K562 (cell line): ENCODE data around the gene SLC25A51. TPM values are rescaled to one million over a fixed set of nuclear protein-coding genes. Genes with fewer than 3 reads are reported as not detected.

Experiments used
- ARID4B ChIP-seq: sonication (generic); formaldehyde crosslinking; IDR thresholded peaks from 2 replicates; pipeline ENCODE4 v1.8.0; 2022; ENCODE audit warnings: mild to moderate bottlenecking, missing genetic modification reagents
- DMBX1 ChIP-seq: fragments of 250-450 bp; sonication (Bioruptor Pico); IDR thresholded peaks from 2 replicates; pipeline ENCODE4 v1.8.0; 2022; ENCODE audit warnings: inconsistent platforms, mild to moderate bottlenecking, moderate library complexity, borderline replicate concordance
- DPF2 ChIP-seq: fragments of 450-650 bp; IDR thresholded peaks from 2 replicates; pipeline ENCODE4 v1.6.1; 2016
- ELK1 ChIP-seq: sonication (generic); formaldehyde crosslinking; IDR thresholded peaks from 2 replicates; pipeline ENCODE4 v1.8.1; 2022; ENCODE audit warnings: missing genetic modification reagents
- FOXA3 ChIP-seq, 2 experiments: fragments of 450-650 bp in 1 of 2; sonication (generic) in 1 of 2; formaldehyde crosslinking; IDR thresholded peaks in 1 of 2; conservative IDR thresholded peaks in 1 of 2; 2 replicates each; pipeline versions ENCODE4 v1.4.0 to v1.8.0; 2020 to 2022; ENCODE audit warnings: mild to moderate bottlenecking in 2 of 2, missing genetic modification reagents in 1 of 2
- MBD2 ChIP-seq: sonication (generic); IDR thresholded peaks from 2 replicates; pipeline ENCODE4 v1.6.1; 2016; ENCODE audit warnings: low read depth, borderline replicate concordance
- NFE2 ChIP-seq: IDR thresholded peaks from 2 replicates; pipeline ENCODE4 v1.6.1; 2014; ENCODE audit warnings: antibody characterized with exemption, low read depth
- PYGO2 ChIP-seq: fragments of 450-650 bp; IDR thresholded peaks from 2 replicates; pipeline ENCODE4 v1.6.1; 2016; ENCODE audit warnings: mild to moderate bottlenecking, missing genetic modification characterization, moderate library complexity, missing compliant biosample characterization
- RBM25 ChIP-seq: fragments of 200-400 bp; formaldehyde crosslinking; IDR thresholded peaks from 2 replicates; pipeline ENCODE4 v1.6.1; 2018; ENCODE audit warnings: low read length, low read depth, moderate library complexity; ENCODE audit not compliant: severe bottlenecking
- RFX7 ChIP-seq: fragments of 250-450 bp; sonication (Bioruptor Pico); IDR thresholded peaks from 2 replicates; pipeline ENCODE4 v1.5.1; 2021; ENCODE audit warnings: mild to moderate bottlenecking
- TFAM ChIP-seq: fragments of 250-450 bp; sonication (Bioruptor Pico); conservative IDR thresholded peaks from 2 replicates; pipeline ENCODE4 v1.5.0; 2021; ENCODE audit warnings: mild to moderate bottlenecking, moderate library complexity
- ZBTB17 ChIP-seq: fragments of 450-650 bp; formaldehyde crosslinking; IDR thresholded peaks from 2 replicates; pipeline ENCODE4 v1.4.0; 2020; ENCODE audit warnings: mild to moderate bottlenecking
- ZNF143 ChIP-seq: sonication (generic); formaldehyde crosslinking; IDR thresholded peaks from 2 replicates; pipeline ENCODE4 v1.9.0; 2022; ENCODE audit warnings: mild to moderate bottlenecking, missing genetic modification reagents
- ZNF184 ChIP-seq: sonication (generic); formaldehyde crosslinking; IDR thresholded peaks from 2 replicates; pipeline ENCODE4 v1.5.0; 2020; ENCODE audit warnings: missing genetic modification reagents
- ZNF609 ChIP-seq: sonication (generic); formaldehyde crosslinking; IDR thresholded peaks from 2 replicates; pipeline ENCODE4 v1.8.1; 2023; ENCODE audit warnings: missing genetic modification reagents, mild to moderate bottlenecking, borderline replicate concordance
- ZNF764 ChIP-seq: fragments of 250-450 bp; sonication (Bioruptor Pico); IDR thresholded peaks from 2 replicates; pipeline ENCODE4 v1.4.0; 2020; ENCODE audit warnings: low read depth, mild to moderate bottlenecking, moderate library complexity
- polyA plus RNA-seq, 8 experiments: library from polyadenylated mRNA; depleted of rRNA in 4 of 8; stranded (reverse) in 5 of 8; unstranded in 3 of 8; fragments of >200 nt; fragmentation: Nextera tagmentation in 2 of 8; fragmentation: Illumina TruSeq in 1 of 8; extraction: Ambion mirVana in 2 of 8; extraction: Trizol in 1 of 8; gene quantifications; 2 replicates each; pipeline versions ENCODE4 v1.2.1 to v1.2.3, GENCODE V29; 2011 to 2014; ENCODE audit warnings: inconsistent platforms in 1 of 8, missing spikeins in 1 of 8
- total RNA-seq, 7 experiments: library from RNA; depleted of rRNA in 6 of 7; stranded (reverse); fragments of >200 nt in 6 of 7; fragmentation: Illumina TruSeq in 2 of 7; extraction: Trizol in 2 of 7; gene quantifications; 2 replicates each; pipeline versions ENCODE4 v1.2.1 to v1.2.3, GENCODE V29; 2011 to 2021; ENCODE audit warnings: low replicate concordance in 1 of 7

The SLC25A51 gene
- total and polyA plus RNA-seq, 9 of the 15 experiments (the other 6 are each of a cell fraction or from before 2014, with no cell fraction given) = 9.1 to 40.7 (median 24.5) TPM

GRCh38 chr9:37913480-37914153 is 9.7 kb upstream of the SLC25A51 start (continued):
- TF ChIP-seq ELK1 (CRISPR knock-in tag) (no peak), ZBTB17 (CRISPR knock-in tag) (no peak), ZNF764 (CRISPR knock-in tag) (no peak), RFX7 (CRISPR knock-in tag) (no peak), TFAM (CRISPR knock-in tag) (no peak), PYGO2 (tag) (no peak), MBD2 (no peak), ARID4B (CRISPR knock-in tag) (no peak), ZNF143 (CRISPR knock-in tag) (no peak), RBM25 (no peak), NFE2 (no peak), ZNF184 (CRISPR knock-in tag) (no peak), FOXA3 (CRISPR knock-in tag; conservative IDR thresholded peaks at IDR 0.05 in 1 of 2, IDR thresholded peaks at IDR 0.05 in 1 of 2) (no peak), ZNF609 (no peak), DMBX1 (CRISPR knock-in tag) (no peak), DPF2 (no peak)
